A549 (cell line): Measurements from ENCODE around the gene HS6ST3. TPM values are rescaled to one million over a fixed set of nuclear protein-coding genes. Genes with fewer than 3 reads are reported as not detected.

Source experiments
- ATAC-seq, 2 experiments: fragments of 200-7000 bp in 1 of 2; fragments of >200 bp in 1 of 2; cut with Nextera tagmentation in 1 of 2; cut with Tn5 transposase in 1 of 2; 3 replicates each; pipeline versions ENCODE4 v1.8.0 to v1.9.1; 2018 to 2020; ENCODE audit warnings: mild to moderate bottlenecking in 1 of 2, moderate library complexity in 1 of 2
- CTCF ChIA-PET: fragments of 300-600 bp; sonication (Branson Sonifier 250); formaldehyde crosslinking; extraction: SDS; loops from one replicate; lab custom pipeline; 2021; ENCODE audit warnings: antibody characterized with exemption, inconsistent platforms; lab: Yijun Ruan, JAX
- POLR2A ChIA-PET: fragments of 350-600 bp; formaldehyde crosslinking; extraction: SDS; loops from one replicate; lab custom pipeline; 2021; ENCODE audit warnings: antibody characterized with exemption, inconsistent platforms; lab: Yijun Ruan, JAX
- DNase-seq, 2 experiments: peaks; one replicate each; pipeline versions ENCODE4 v3.0.0 to v3.0.0-alpha.2; 2011 to 2016; ENCODE audit warnings: low read depth in 1 of 2, low spot score in 1 of 2
- FAIRE-seq: peaks from 2 replicates; lab custom pipeline; 2011; peaks lifted over from hg19 to GRCh38; lab: Jason Lieb, UNC
- H3K27ac ChIP-seq, 2 experiments: fragments of >200 bp; sonication (Bioruptor Twin); formaldehyde crosslinking; 3 replicates each; pipeline ENCODE4 v1.5.1; 2016 to 2017
- H3K4me1 ChIP-seq: fragments of >200 bp; sonication (Bioruptor Twin); formaldehyde crosslinking; 3 replicates; pipeline ENCODE4 v1.6.1; 2016
- H3K4me2 ChIP-seq: fragments of >200 bp; sonication (Bioruptor Twin); formaldehyde crosslinking; 3 replicates; pipeline ENCODE4 v1.6.1; 2016
- H3K4me3 ChIP-seq: fragments of >200 bp; sonication (Bioruptor Twin); formaldehyde crosslinking; 3 replicates; pipeline ENCODE4 v1.5.1; 2016
- H3K9me3 ChIP-seq: fragments of >200 bp; sonication (Bioruptor Twin); formaldehyde crosslinking; 3 replicates; pipeline ENCODE4 v1.6.1; 2016
- BHLHE40 ChIP-seq: IDR thresholded peaks from 2 replicates; pipeline ENCODE4 v1.6.1; 2012; ENCODE audit warnings: low read depth, low read length, inconsistent platforms
- CBX2 ChIP-seq: fragments of 200-600 bp; sonication (generic); IDR thresholded peaks from 2 replicates; pipeline ENCODE4 v1.6.1; 2016; ENCODE audit warnings: low read depth, mild to moderate bottlenecking, borderline replicate concordance
- CEBPB ChIP-seq, 2 experiments: fragments of >200 bp in 1 of 2; sonication (Bioruptor Twin) in 1 of 2; formaldehyde crosslinking in 1 of 2; IDR thresholded peaks; 2 replicates each; pipeline ENCODE4 v1.6.1; 2012 to 2016
- CHD2 ChIP-seq: fragments of 150-350 bp; IDR thresholded peaks from 2 replicates; pipeline ENCODE4 v1.6.1; 2014; ENCODE audit warnings: low read length; ENCODE audit not compliant: partially characterized antibody
- EHF ChIP-seq: fragments of 250-450 bp; sonication (Bioruptor Pico); IDR thresholded peaks from 2 replicates; pipeline ENCODE4 v1.5.0; 2020; ENCODE audit warnings: mild to moderate bottlenecking
- EHMT2 ChIP-seq: fragments of 200-600 bp; sonication (generic); IDR thresholded peaks from 2 replicates; pipeline ENCODE4 v1.6.1; 2016; ENCODE audit warnings: antibody characterized with exemption, low read depth, mild to moderate bottlenecking, moderate library complexity
- ESRRA ChIP-seq: fragments of 150-350 bp; IDR thresholded peaks from 2 replicates; pipeline ENCODE4 v1.6.1; 2014; ENCODE audit warnings: mild to moderate bottlenecking, low read length, borderline replicate concordance
- FOXS1 ChIP-seq: fragments of 250-450 bp; sonication (Bioruptor Pico); IDR thresholded peaks from 2 replicates; pipeline ENCODE4 v1.5.0; 2020; ENCODE audit warnings: mild to moderate bottlenecking, moderate library complexity
- GATA3 ChIP-seq: IDR thresholded peaks from 2 replicates; pipeline ENCODE4 v1.6.1; 2012; ENCODE audit warnings: borderline replicate concordance
- JUN ChIP-seq, 2 experiments: fragments of >200 bp; sonication (Bioruptor Twin); formaldehyde crosslinking; IDR thresholded peaks; 2 replicates in 1 of 2; 3 replicates in 1 of 2; pipeline ENCODE4 v1.6.1; 2016 to 2017
- JUNB ChIP-seq: fragments of >200 bp; sonication (Bioruptor Twin); formaldehyde crosslinking; IDR thresholded peaks from 2 replicates; pipeline ENCODE4 v1.6.1; 2016
- MAZ ChIP-seq: fragments of 150-350 bp; IDR thresholded peaks from 2 replicates; pipeline ENCODE4 v1.6.1; 2014; ENCODE audit warnings: antibody characterized with exemption, low read depth, low read length, borderline replicate concordance
- NFE2L2 ChIP-seq: fragments of 150-350 bp; conservative IDR thresholded peaks from 2 replicates; pipeline ENCODE4 v1.6.1; 2014; ENCODE audit warnings: low read length
- PHF8 ChIP-seq: fragments of 200-600 bp; sonication (generic); IDR thresholded peaks from 2 replicates; pipeline ENCODE4 v1.6.1; 2016; ENCODE audit warnings: low read depth, mild to moderate bottlenecking, antibody characterized with exemption, moderate library complexity, borderline replicate concordance
- POLR2A ChIP-seq: IDR thresholded peaks from 2 replicates; pipeline ENCODE4 v1.6.1; 2012; ENCODE audit warnings: mild to moderate bottlenecking, low read length
- POLR2AphosphoS2 ChIP-seq: conservative IDR thresholded peaks from 2 replicates; pipeline ENCODE4 v1.6.1; 2012; ENCODE audit warnings: low read length, improper control_type of control experiment, inconsistent platforms
- RARB ChIP-seq: fragments of 250-450 bp; sonication (Bioruptor Pico); IDR thresholded peaks from 2 replicates; pipeline ENCODE4 v1.8.0; 2021; ENCODE audit warnings: mild to moderate bottlenecking, moderate library complexity
- RCOR1 ChIP-seq: fragments of 150-350 bp; IDR thresholded peaks from 2 replicates; pipeline ENCODE4 v1.6.1; 2014; ENCODE audit warnings: antibody characterized with exemption, low read length, low read depth
- RFX5 ChIP-seq: fragments of 450-650 bp; IDR thresholded peaks from 2 replicates; pipeline ENCODE4 v1.7.1; 2014; ENCODE audit warnings: antibody characterized with exemption, mild to moderate bottlenecking, moderate library complexity
- RNF2 ChIP-seq: fragments of 200-600 bp; sonication (generic); IDR thresholded peaks from 2 replicates; pipeline ENCODE4 v1.6.1; 2016; ENCODE audit warnings: low read depth, mild to moderate bottlenecking, antibody characterized with exemption, moderate library complexity, borderline replicate concordance
- SMC3 ChIP-seq: fragments of >200 bp; sonication (Bioruptor Twin); formaldehyde crosslinking; IDR thresholded peaks from 3 replicates; pipeline ENCODE4 v1.6.1; 2018; ENCODE audit warnings: inconsistent platforms
- TFCP2L1 ChIP-seq: fragments of 250-450 bp; sonication (Bioruptor Pico); IDR thresholded peaks from 2 replicates; pipeline ENCODE4 v1.5.0; 2021; ENCODE audit warnings: mild to moderate bottlenecking
- TP53 ChIP-seq: fragments of 250-450 bp; sonication (Bioruptor Pico); IDR thresholded peaks from 2 replicates; pipeline ENCODE4 v1.5.0; 2021; ENCODE audit warnings: mild to moderate bottlenecking, moderate library complexity
- ZFP36 ChIP-seq: fragments of 450-650 bp; IDR thresholded peaks from 2 replicates; pipeline ENCODE4 v1.6.1; 2014; ENCODE audit warnings: borderline replicate concordance; ENCODE audit not compliant: partially characterized antibody
- WGBS: methylation state at CpG from one replicate; pipeline ENCODE4 v1.1.6; 2017; ENCODE audit errors: missing lambda C conversion rate; 5-methylcytosine and 5-hydroxymethylcytosine counted together
- polyA plus RNA-seq, 4 experiments: library from polyadenylated mRNA; depleted of rRNA in 3 of 4; stranded (reverse); fragments of >200 nt; fragmentation: RNase III in 1 of 4; extraction: RNeasy Plus Mini Kit Qiagen cat#74134 plus additional on column Dnase treatment in 1 of 4; gene quantifications; 2 replicates in 3 of 4; 3 replicates in 1 of 4; pipeline ENCODE4 v1.2.3, GENCODE V29; 2011 to 2017
- TF ChIP-seq, protein P1 (sequence below): fragments of 250-450 bp; sonication (Bioruptor Pico); IDR thresholded peaks from 2 replicates; pipeline ENCODE4 v1.5.0; 2020; ENCODE audit warnings: low read depth, mild to moderate bottlenecking, moderate library complexity
- TF ChIP-seq, protein P2 (sequence below): IDR thresholded peaks from 2 replicates; pipeline ENCODE4 v1.6.1; 2012; ENCODE audit warnings: low read depth, borderline replicate concordance
- TF ChIP-seq, protein P3 (sequence below): fragments of 250-450 bp; sonication (Bioruptor Pico); IDR thresholded peaks from 2 replicates; pipeline ENCODE4 v1.5.0; 2021; ENCODE audit warnings: mild to moderate bottlenecking, moderate library complexity, borderline replicate concordance

HS6ST3 gene
- polyA plus RNA-seq, 2 of the 4 experiments (the other 2 are of a cell fraction), result not detected

DNA sequence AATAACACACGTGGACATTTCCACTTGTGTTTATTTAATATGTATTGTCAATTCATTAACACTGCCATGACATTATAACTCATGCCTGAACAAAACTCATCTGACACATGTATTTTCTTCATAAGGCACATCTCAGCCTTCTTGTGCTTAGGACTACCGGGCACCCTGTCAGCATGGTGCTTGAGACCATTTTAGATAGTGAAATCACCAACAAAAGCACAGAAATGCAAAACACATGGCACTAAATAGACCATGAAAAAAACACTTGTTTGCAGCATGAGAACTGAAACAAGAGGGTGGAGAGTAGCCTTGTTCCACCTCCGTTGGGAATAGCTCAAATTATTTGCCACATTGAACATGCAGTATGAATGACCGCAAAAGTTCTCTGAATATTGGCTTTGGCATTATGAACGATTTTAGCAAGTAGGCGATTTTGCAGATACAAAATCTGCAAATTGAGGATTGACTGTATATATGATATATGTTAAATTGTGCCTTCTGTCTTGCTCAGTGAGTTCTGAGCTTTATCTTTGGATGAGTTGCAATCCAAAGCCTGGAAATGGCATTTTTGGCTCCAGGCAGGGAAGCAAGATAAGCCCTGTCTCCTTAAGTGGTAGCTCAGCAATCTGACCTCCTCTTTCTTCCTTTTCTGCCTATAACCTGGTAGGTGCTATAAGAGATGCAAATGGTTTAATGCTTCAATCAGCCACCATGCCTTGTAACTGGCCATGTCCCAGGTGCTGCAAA lies 328.2 kb downstream of the HS6ST3 start:
- FAIRE-seq, result no peak

DNA sequence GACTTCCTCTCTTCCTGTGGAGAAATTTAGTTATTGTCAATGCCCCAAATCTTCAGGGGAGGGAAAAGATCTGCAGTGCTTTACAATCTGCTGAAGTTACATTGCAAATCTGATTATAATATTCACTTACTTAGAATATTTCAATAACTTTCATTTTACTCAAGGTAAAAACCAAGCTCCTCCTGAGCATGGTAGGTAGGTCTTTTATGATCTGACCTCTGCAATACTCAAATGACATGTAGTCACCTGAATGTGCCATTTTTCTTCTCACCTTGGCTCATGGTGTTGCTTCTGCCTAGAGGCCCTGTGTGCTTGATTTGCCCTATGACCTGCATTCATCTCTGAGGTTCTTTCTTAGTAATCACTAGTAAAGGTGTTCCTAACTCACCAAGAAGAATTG lies 331.4 kb downstream of the HS6ST3 start:
- ATAC-seq (no peak), FAIRE-seq (no peak)
- POLR2A ChIA-PET, result no interaction called here
- TF ChIP-seq SMC3, result no peak
- TF ChIP-seq JUN (IDR thresholded peaks at IDR 0.05), result no peak
- TF ChIP-seq BHLHE40, result no peak
- TF ChIP-seq ZFP36, result no peak
- no peak for TF ChIP-seq EHMT2
- no peak for TF ChIP-seq GATA3
- no peak for TF ChIP-seq TP53 (CRISPR knock-in tag)
- TF ChIP-seq POLR2A, result no peak
- TF ChIP-seq POLR2AphosphoS2, result no peak
- TF ChIP-seq RNF2, result no peak
- no peak for TF ChIP-seq MAZ
- TF ChIP-seq PHF8, result no peak
- TF ChIP-seq EHF (CRISPR knock-in tag), result no peak
- TF ChIP-seq RCOR1, result no peak
- no peak for TF ChIP-seq ESRRA
- TF ChIP-seq CHD2, result no peak
- no peak for TF ChIP-seq CEBPB (IDR thresholded peaks at IDR 0.05)
- TF ChIP-seq TFCP2L1 (CRISPR knock-in tag), result no peak
- no peak for TF ChIP-seq JUNB
- TF ChIP-seq CBX2, result no peak
- TF ChIP-seq, all 56 proteins: peak for 0
- CTCF ChIA-PET, result no interaction called here
- Histone ChIP-seq H3K27ac (no peak overlapping the region), H3K4me2 (no peak overlapping the region), H3K4me1 (no peaks in the 10 kb centered on the region), H3K9me3 (no peaks in the 10 kb centered on the region), H3K4me3 (no peak overlapping the region)
- no peak for DNase-seq

More for the DNA sequence above, 328.2 kb downstream of the HS6ST3 start:
- Histone ChIP-seq H3K27ac (no peak overlapping the region), H3K4me1 (no peaks in the 10 kb centered on the region), H3K9me3 (no peaks in the 10 kb centered on the region), H3K4me2 (no peak overlapping the region), H3K4me3 (no peak overlapping the region)
- DNase-seq (no peak), ATAC-seq (no peak)
- WGBS, result 25% methylated on average over 6 of the region's 6 CpGs
- TF ChIP-seq GATA3 (no peak), RARB (CRISPR knock-in tag) (no peak), RFX5 (no peak)
- TF ChIP-seq, protein P1, sequence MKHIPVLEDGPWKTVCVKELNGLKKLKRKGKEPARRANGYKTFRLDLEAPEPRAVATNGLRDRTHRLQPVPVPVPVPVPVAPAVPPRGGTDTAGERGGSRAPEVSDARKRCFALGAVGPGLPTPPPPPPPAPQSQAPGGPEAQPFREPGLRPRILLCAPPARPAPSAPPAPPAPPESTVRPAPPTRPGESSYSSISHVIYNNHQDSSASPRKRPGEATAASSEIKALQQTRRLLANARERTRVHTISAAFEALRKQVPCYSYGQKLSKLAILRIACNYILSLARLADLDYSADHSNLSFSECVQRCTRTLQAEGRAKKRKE (CRISPR knock-in tag), result no peak
- TF ChIP-seq, protein P2, sequence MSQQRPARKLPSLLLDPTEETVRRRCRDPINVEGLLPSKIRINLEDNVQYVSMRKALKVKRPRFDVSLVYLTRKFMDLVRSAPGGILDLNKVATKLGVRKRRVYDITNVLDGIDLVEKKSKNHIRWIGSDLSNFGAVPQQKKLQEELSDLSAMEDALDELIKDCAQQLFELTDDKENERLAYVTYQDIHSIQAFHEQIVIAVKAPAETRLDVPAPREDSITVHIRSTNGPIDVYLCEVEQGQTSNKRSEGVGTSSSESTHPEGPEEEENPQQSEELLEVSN, result no peak
- ChIA-PET POLR2A (no interaction called here), CTCF (no interaction called here)

DNA sequence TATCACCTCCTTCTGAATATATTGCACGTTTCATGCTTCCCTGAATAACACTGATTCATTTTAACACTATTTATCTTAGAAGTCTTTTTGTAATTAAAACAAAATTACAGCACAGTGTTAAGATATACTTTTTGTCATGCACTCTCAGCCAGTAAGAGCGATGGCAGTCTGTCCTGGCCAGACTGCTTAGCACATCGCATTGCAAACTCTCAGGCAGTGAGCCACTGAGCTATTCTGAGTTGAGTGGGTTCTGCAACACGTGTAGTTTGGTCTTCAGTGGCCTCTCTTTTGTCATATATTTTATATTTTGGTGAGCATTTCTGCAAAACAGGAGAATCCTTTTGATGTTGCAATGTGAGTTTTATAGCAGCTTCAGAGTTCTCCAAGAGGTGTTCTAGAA lies 332.1 kb downstream of the HS6ST3 start:
- H3K4me2 ChIP-seq, result no peak overlapping the region
- ChIA-PET POLR2A (no interaction called here), CTCF (no interaction called here)
- H3K4me1 ChIP-seq, result no peaks in the 10 kb centered on the region
- DNase-seq, result no peak
- H3K9me3 ChIP-seq, result no peaks in the 10 kb centered on the region
- ATAC-seq, result no peak
- no peak overlapping the region for H3K4me3 ChIP-seq
- no peak overlapping the region for H3K27ac ChIP-seq
- no peak for FAIRE-seq
- TF ChIP-seq RCOR1 (no peak), POLR2AphosphoS2 (no peak), ESRRA (no peak), FOXS1 (no peak), JUN (IDR thresholded peaks at IDR 0.05) (no peak), NFE2L2 (no peak), RARB (CRISPR knock-in tag) (no peak), CEBPB (IDR thresholded peaks at IDR 0.05) (no peak), SMC3 (no peak)
- TF ChIP-seq, protein P3, sequence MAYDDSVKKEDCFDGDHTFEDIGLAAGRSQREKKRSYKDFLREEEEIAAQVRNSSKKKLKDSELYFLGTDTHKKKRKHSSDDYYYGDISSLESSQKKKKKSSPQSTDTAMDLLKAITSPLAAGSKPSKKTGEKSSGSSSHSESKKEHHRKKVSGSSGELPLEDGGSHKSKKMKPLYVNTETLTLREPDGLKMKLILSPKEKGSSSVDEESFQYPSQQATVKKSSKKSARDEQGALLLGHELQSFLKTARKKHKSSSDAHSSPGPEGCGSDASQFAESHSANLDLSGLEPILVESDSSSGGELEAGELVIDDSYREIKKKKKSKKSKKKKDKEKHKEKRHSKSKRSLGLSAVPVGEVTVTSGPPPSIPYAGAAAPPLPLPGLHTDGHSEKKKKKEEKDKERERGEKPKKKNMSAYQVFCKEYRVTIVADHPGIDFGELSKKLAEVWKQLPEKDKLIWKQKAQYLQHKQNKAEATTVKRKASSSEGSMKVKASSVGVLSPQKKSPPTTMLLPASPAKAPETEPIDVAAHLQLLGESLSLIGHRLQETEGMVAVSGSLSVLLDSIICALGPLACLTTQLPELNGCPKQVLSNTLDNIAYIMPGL, result no peak
- 7% methylated on average over 4 of the region's 4 CpGs for WGBS
